Spleen (tissue), 11 donors: ENCODE measurements around the gene ME3. TPM values are rescaled to one million over a fixed set of nuclear protein-coding genes. Genes with fewer than 3 reads are reported as not detected.

ENCODE experiments used
- DNase-seq: peaks from one replicate; pipeline ENCODE4 v3.0.0-alpha.2; 2020
- H3K27ac ChIP-seq, 8 donors: fragments of 200-600 bp; sonication (generic) in 7 of 8; 1 replicate in 4 of 8; 2 replicates in 4 of 8; pipeline versions ENCODE4 v1.5.0 to v1.8.0; 2016 to 2021; ENCODE audit warnings: inconsistent platforms in 4 of 8, mild to moderate bottlenecking in 4 of 8, moderate library complexity in 1 of 8
- H3K27me3 ChIP-seq, 7 donors: fragments of 200-600 bp; sonication (generic) in 6 of 7; replicated peaks in 1 of 7; 1 replicate in 4 of 7; 2 replicates in 3 of 7; pipeline versions ENCODE4 v1.5.0 to v1.8.0; 2016 to 2021; ENCODE audit warnings: inconsistent platforms in 3 of 7, mild to moderate bottlenecking in 1 of 7
- H3K36me3 ChIP-seq, 6 donors: fragments of 200-600 bp; sonication (generic) in 5 of 6; 1 replicate in 4 of 6; 2 replicates in 2 of 6; pipeline versions ENCODE4 v1.5.0 to v1.8.0; 2016 to 2021; ENCODE audit warnings: inconsistent platforms in 2 of 6
- H3K4me1 ChIP-seq, 6 donors: fragments of 200-600 bp; sonication (generic) in 5 of 6; 1 replicate in 3 of 6; 2 replicates in 3 of 6; pipeline versions ENCODE4 v1.5.0 to v1.8.0; 2016 to 2021; ENCODE audit warnings: inconsistent platforms in 3 of 6
- H3K4me3 ChIP-seq, 8 donors: fragments of 200-600 bp; sonication (generic) in 7 of 8; 1 replicate in 4 of 8; 2 replicates in 4 of 8; pipeline versions ENCODE4 v1.5.0 to v1.8.0; 2016 to 2021; ENCODE audit warnings: inconsistent platforms in 4 of 8, mild to moderate bottlenecking in 4 of 8, moderate library complexity in 2 of 8
- H3K9me3 ChIP-seq, 8 donors: fragments of 200-600 bp; sonication (generic) in 7 of 8; 1 replicate in 4 of 8; 2 replicates in 4 of 8; pipeline versions ENCODE4 v1.5.0 to v1.8.0; 2016 to 2021; ENCODE audit warnings: inconsistent platforms in 4 of 8
- POLR2A ChIP-seq, 3 donors: fragments of 450-650 bp; IDR thresholded peaks; one replicate each; pipeline ENCODE4 v1.5.1; 2017; ENCODE audit warnings: antibody characterized with exemption in 3 of 3, mild to moderate bottlenecking in 1 of 3
- POLR2AphosphoS5 ChIP-seq, 3 donors: sonication (generic); formaldehyde crosslinking; IDR thresholded peaks; one replicate each; pipeline ENCODE4 v1.5.1; 2017; ENCODE audit warnings: antibody characterized with exemption in 3 of 3
- WGBS, 5 donors: extraction: QIAGEN DNeasy Blood & Tissue Kit in 3 of 5; methylation state at CpG; one replicate each; pipeline versions ENCODE4 v1.1.5 to v1.1.7; 2013 to 2018; 5-methylcytosine and 5-hydroxymethylcytosine counted together
- intact Hi-C: fragments of 100-400 bp; cut with DNase I; formaldehyde crosslinking; loops from one replicate; pipeline ENCODE4 v1.15.0; 2023; ENCODE audit warnings: low total_unique reads
- polyA plus RNA-seq, 3 donors: library from polyadenylated mRNA; stranded (reverse); fragments of 200-250 nt; gene quantifications; one replicate each; pipeline ENCODE4 v1.2.1, GENCODE V29; 2013
- total RNA-seq, 7 donors: library from RNA; depleted of rRNA in 3 of 7; stranded (reverse); fragments of >200 nt in 3 of 7; fragmentation: NEBNext Ultra II Directional in 4 of 7; extraction: Animal tissue kit (Norgen Biotek cat#: 25700) in 4 of 7; gene quantifications; one replicate each; pipeline versions ENCODE4 v1.1.0 to v1.2.1, GENCODE V29; 2016 to 2021
- TF ChIP-seq, protein P1 (sequence below), 11 experiments: fragments of 200-600 bp in 7 of 11; fragments of 450-650 bp in 4 of 11; sonication (generic) in 4 of 11; IDR thresholded peaks in 8 of 11; conservative IDR thresholded peaks in 3 of 11; 1 replicate in 7 of 11; 2 replicates in 4 of 11; pipeline versions ENCODE4 v1.4.0 to v1.8.0; 2016 to 2021; ENCODE audit warnings: antibody characterized with exemption in 11 of 11, inconsistent platforms in 4 of 11, mild to moderate bottlenecking in 1 of 11
- donor health status: healthy with polysubstance abuse.
- donor health status: DM: no; HTN: no; CAD: no; lungs with moderate emphysema.
- donor health status: DM: no; HTN: no; CAD: no.
- donor health status: Bipolar disorder and iron deficiency.
- donor health status: healthy.
- donor health status: DM: no; HTN: no; CAD: no.
- donor health status: DM: yes; HTN: yes; CAD: no.

The ME3 gene
- total and polyA plus RNA-seq, 10 donors, result 6.4 to 25.9 (median 18.3) TPM

DNA sequence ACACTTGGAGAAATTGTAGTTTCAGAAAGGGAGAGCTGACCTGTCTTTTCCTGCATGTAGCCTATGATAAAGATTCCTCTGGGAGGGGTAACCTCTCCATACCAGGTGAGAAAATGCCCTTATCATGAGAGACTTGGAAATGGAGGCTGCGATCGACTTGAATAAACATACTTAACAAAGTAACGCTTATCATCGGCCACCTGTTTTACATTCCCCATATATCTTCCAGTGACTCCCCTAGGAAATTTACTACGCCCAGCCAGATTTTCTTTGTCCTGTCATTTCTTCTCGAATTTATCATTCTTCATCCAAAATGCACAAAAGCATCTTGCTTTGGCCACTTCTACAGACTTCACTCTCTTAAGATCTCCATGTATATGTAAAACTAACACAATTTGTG is 154.2 kb downstream of the ME3 start:
- no peaks in the 10 kb centered on the region for H3K36me3 ChIP-seq
- H3K4me1 ChIP-seq, result peaks cover 0 to 44% (median 25%) of the 10 kb centered on the region in 6 donors
- no peak for TF ChIP-seq POLR2AphosphoS5 (IDR thresholded peaks at IDR 0.05)
- TF ChIP-seq POLR2A (IDR thresholded peaks at IDR 0.05), result no peak
- TF ChIP-seq, protein P1, sequence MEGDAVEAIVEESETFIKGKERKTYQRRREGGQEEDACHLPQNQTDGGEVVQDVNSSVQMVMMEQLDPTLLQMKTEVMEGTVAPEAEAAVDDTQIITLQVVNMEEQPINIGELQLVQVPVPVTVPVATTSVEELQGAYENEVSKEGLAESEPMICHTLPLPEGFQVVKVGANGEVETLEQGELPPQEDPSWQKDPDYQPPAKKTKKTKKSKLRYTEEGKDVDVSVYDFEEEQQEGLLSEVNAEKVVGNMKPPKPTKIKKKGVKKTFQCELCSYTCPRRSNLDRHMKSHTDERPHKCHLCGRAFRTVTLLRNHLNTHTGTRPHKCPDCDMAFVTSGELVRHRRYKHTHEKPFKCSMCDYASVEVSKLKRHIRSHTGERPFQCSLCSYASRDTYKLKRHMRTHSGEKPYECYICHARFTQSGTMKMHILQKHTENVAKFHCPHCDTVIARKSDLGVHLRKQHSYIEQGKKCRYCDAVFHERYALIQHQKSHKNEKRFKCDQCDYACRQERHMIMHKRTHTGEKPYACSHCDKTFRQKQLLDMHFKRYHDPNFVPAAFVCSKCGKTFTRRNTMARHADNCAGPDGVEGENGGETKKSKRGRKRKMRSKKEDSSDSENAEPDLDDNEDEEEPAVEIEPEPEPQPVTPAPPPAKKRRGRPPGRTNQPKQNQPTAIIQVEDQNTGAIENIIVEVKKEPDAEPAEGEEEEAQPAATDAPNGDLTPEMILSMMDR (IDR thresholded peaks at IDR 0.05 in 8 of 11, conservative IDR thresholded peaks at IDR 0.05 in 3 of 11), result no peak
- no peak for DNase-seq
- no peak overlapping the region for H3K4me3 ChIP-seq
- no peaks in the 10 kb centered on the region for H3K27me3 ChIP-seq
- intact Hi-C loops, result no loop called here
- H3K9me3 ChIP-seq, result no peaks in the 10 kb centered on the region
- peak overlapping the region in 4 of 8 donors; percentile 26 to 58 (median 38) for H3K27ac ChIP-seq
- WGBS, 5 donors, result 89 to 97% (median 92%) methylated on average over 6 of the region's 6 CpGs

DNA sequence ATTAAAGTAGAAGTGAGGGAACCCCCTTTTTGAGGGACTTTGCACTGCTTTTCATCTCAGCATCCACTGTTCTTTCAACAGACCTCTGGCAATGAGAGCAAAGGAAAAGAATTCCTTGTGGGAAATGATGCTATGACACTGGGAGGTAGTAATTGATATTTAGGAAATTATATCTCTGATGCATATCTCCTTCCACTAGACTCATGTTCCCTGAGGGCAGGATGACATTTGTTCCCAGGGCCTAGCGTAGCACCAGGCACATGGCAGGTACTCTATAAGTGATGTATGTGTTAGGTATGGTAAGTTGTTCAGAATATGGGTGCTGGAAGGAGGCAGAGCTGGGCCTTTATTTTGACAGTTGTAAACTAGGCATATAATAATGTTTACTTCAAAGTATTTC is 154.9 kb downstream of the ME3 start:
- no peak for DNase-seq
- no peak overlapping the region for H3K27ac ChIP-seq
- H3K4me1 ChIP-seq, result peaks cover 0 to 51% (median 29%) of the 10 kb centered on the region in 6 donors
- H3K4me3 ChIP-seq, result no peak overlapping the region
- 97 to 100% (median 98%) methylated on average over 1 of the region's 1 CpG for WGBS, 5 donors
- H3K9me3 ChIP-seq, result no peaks in the 10 kb centered on the region
- TF ChIP-seq POLR2A (IDR thresholded peaks at IDR 0.05) (no peak), POLR2AphosphoS5 (IDR thresholded peaks at IDR 0.05) (no peak)
- TF ChIP-seq, protein P1 (IDR thresholded peaks at IDR 0.05 in 8 of 11, conservative IDR thresholded peaks at IDR 0.05 in 3 of 11), result no peak
- H3K27me3 ChIP-seq, result no peaks in the 10 kb centered on the region
- no peaks in the 10 kb centered on the region for H3K36me3 ChIP-seq
- intact Hi-C loops, result no loop called here

DNA sequence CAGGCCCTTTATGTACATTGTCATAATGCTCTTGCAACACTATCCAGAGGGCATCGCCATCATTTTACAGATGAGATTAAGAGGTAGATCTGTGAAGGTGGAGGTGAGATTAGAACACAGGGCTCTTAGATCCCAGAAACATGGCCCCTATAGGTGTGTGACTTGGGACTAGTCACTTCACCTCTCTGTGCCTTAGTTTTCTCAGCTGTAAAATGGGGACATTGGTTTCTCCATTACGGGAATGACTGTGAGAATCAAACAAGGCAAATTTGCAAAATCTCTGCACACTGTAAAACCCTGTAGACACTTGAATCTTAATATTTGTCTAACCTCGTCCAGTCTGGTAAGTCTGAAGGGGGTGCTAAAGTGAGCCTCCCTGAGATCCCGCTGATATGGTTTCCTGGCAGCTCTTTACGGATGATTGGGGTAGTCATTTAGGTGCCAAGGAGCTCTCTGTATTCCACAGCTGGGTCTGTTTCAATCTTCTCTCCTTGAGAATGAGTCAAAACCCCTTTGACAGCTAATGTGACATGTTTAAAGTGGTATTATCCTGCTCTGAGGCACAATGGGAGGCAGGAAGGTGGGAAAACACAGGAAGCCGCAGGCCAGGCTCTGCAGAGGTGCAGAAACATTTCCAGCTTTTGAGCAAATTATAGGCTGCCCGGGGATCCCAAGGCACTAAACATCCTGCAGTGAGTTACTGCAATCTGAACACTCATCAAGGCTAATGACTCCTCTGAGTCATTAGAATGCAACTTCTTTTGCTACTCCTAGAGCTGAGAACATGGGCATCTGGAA is 156.9 kb downstream of the ME3 start:
- TF ChIP-seq POLR2A (IDR thresholded peaks at IDR 0.05), result no peak
- peak in 1 of 3 donors; percentile 46 for TF ChIP-seq POLR2AphosphoS5 (IDR thresholded peaks at IDR 0.05)
- TF ChIP-seq, protein P1 (IDR thresholded peaks at IDR 0.05 in 8 of 11, conservative IDR thresholded peaks at IDR 0.05 in 3 of 11), result no peak
- Histone ChIP-seq H3K27me3 (no peaks in the 10 kb centered on the region), H3K36me3 (no peaks in the 10 kb centered on the region), H3K4me1 (peaks cover 0 to 53% (median 30%) of the 10 kb centered on the region in 6 donors), H3K4me3 (no peak overlapping the region), H3K27ac (peak overlapping the region in 5 of 8 donors; percentile 2 to 57 (median 37)), H3K9me3 (peaks cover 0 to 6% (median 0%) of the 10 kb centered on the region in 8 donors)
- no peak for DNase-seq
- intact Hi-C loops, result no loop called here
- WGBS, 5 donors, result 66 to 84% (median 74%) methylated on average over 7 of the region's 7 CpGs

DNA sequence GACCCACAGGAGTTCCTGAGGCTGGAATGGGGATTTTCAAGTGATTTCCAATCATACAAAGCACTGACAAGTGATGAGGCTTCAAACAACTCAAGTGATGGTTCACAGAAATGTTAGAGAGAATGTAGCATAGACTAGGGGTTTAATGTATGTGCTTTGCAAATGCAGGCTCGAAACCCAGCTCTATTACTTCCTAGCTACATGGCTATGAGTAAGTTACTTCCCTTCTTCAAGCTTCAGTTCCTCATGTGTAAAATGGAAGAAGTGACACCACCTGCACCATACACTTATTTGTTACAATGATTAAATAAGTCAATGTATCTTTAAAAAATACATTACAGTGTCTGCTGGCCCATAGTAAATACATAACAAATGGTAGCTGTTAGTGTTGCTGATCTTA is 158.0 kb downstream of the ME3 start:
- TF ChIP-seq, protein P1 (IDR thresholded peaks at IDR 0.05 in 8 of 11, conservative IDR thresholded peaks at IDR 0.05 in 3 of 11), result no peak
- TF ChIP-seq POLR2A (IDR thresholded peaks at IDR 0.05) (no peak), POLR2AphosphoS5 (IDR thresholded peaks at IDR 0.05) (no peak)

More for the DNA sequence above, 158.0 kb downstream of the ME3 start:
- WGBS, 5 donors, result 37 to 74% (median 54%) methylated on average over 1 of the region's 1 CpG
- DNase-seq, result no peak
- Histone ChIP-seq H3K4me1 (peaks cover 0 to 53% (median 30%) of the 10 kb centered on the region in 6 donors), H3K36me3 (no peaks in the 10 kb centered on the region), H3K9me3 (peaks cover 0 to 6% (median 0%) of the 10 kb centered on the region in 8 donors), H3K27ac (no peak overlapping the region), H3K4me3 (no peak overlapping the region), H3K27me3 (no peaks in the 10 kb centered on the region)
- intact Hi-C loops, result no loop called here
